Measurements from ENCODE around the gene EDC4. TPM values are rescaled to one million over a fixed set of nuclear protein-coding genes. Genes with fewer than 3 reads are reported as not detected.
A peak's percentile ranks its signal among the peaks of the same experiment; 100 is the strongest.

Gene EDC4
- total and polyA plus RNA-seq, 2 of the 13 experiments (the other 11 are each of a cell fraction or from before 2014, with no cell fraction given), result 51.4 to 59.1 TPM

DNA sequence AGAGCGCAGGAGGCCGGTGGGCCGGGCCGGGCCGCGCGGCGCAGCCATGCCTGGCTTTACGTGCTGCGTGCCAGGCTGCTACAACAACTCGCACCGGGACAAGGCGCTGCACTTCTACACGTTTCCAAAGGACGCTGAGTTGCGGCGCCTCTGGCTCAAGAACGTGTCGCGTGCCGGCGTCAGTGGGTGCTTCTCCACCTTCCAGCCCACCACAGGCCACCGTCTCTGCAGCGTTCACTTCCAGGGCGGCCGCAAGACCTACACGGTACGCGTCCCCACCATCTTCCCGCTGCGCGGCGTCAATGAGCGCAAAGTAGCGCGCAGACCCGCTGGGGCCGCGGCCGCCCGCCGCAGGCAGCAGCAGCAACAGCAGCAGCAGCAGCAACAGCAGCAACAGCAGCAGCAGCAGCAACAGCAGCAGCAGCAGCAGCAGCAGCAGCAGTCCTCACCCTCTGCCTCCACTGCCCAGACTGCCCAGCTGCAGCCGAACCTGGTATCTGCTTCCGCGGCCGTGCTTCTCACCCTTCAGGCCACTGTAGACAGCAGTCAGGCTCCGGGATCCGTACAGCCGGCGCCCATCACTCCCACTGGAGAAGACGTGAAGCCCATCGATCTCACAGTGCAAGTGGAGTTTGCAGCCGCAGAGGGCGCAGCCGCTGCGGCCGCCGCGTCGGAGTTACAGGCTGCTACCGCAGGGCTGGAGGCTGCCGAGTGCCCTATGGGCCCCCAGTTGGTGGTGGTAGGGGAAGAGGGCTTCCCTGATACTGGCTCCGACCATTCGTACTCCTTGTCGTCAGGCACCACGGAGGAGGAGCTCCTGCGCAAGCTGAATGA lies 30.1 kb upstream of the EDC4 start (continued):
- TF ChIP-seq ZBTB40 (IDR thresholded peaks at IDR 0.05) (no peak), ZBTB40 (CRISPR knock-in tag; IDR thresholded peaks at IDR 0.05) (peak; percentile 44; the same call in 1 of the 2 replicates), ZFP62 (CRISPR knock-in tag; IDR thresholded peaks at IDR 0.05) (0 out of 2 replicates have a peak, but pooled peaks have one; percentile 69), PHB2 (IDR thresholded peaks at IDR 0.05; ENCODE audit: partially characterized antibody) (no peak), ZNF800 (CRISPR knock-in tag; IDR thresholded peaks at IDR 0.05) (peak; percentile 67; the same call in 1 of the 2 replicates), POGZ (CRISPR knock-in tag; IDR thresholded peaks at IDR 0.05) (peak; percentile 27), NRL (CRISPR knock-in tag; IDR thresholded peaks at IDR 0.05; ENCODE audit: borderline replicate concordance) (peak; percentile 72; the same call in 1 of the 2 replicates), ZNF619 (CRISPR knock-in tag; IDR thresholded peaks at IDR 0.05) (peak; percentile 64; the same call in 1 of the 2 replicates), GABPA (IDR thresholded peaks at IDR 0.05; ENCODE audit: low read depth, low read length) (no peak), GABPA (CRISPR knock-in tag; IDR thresholded peaks at IDR 0.05; ENCODE audit: low read depth) (peak; percentile 15; the same call in 1 of the 2 replicates), HNRNPLL (IDR thresholded peaks at IDR 0.05; ENCODE audit: low read depth, low read length, poor library complexity, severe bottlenecking) (peak; percentile 99), ZNF337 (CRISPR knock-in tag; IDR thresholded peaks at IDR 0.05; ENCODE audit: borderline replicate concordance, low read depth) (peak; percentile 82; the same call in 1 of the 2 replicates), REL (CRISPR knock-in tag; conservative IDR thresholded peaks at IDR 0.05) (no peak; the same call in none of the 2 replicates)
- TF ChIP-seq, protein P1, sequence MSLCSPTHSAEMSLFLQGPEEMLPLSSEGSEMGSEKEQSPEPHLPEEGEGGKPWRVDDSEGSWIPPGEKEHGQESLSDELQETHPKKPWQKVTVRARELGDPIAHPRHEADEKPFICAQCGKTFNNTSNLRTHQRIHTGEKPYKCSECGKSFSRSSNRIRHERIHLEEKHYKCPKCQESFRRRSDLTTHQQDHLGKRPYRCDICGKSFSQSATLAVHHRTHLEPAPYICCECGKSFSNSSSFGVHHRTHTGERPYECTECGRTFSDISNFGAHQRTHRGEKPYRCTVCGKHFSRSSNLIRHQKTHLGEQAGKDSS (CRISPR knock-in tag; IDR thresholded peaks at IDR 0.05; ENCODE audit: borderline replicate concordance, low read depth), result 0 out of 2 replicates have a peak, but pooled peaks have one; percentile 10
- TF ChIP-seq, protein P2, sequence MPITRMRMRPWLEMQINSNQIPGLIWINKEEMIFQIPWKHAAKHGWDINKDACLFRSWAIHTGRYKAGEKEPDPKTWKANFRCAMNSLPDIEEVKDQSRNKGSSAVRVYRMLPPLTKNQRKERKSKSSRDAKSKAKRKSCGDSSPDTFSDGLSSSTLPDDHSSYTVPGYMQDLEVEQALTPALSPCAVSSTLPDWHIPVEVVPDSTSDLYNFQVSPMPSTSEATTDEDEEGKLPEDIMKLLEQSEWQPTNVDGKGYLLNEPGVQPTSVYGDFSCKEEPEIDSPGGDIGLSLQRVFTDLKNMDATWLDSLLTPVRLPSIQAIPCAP (CRISPR knock-in tag; IDR thresholded peaks at IDR 0.05; ENCODE audit: low read depth), result no peak; the same call in 1 of the 2 replicates
